CD4-positive, alpha-beta T cell (primary cell): ENCODE data around the gene DENND1B. TPM values are rescaled to one million over a fixed set of nuclear protein-coding genes. Genes with fewer than 3 reads are reported as not detected.

ENCODE experiments used
- ATAC-seq: fragments of 200-7000 bp; cut with Tn5 transposase; one replicate; pipeline ENCODE4 v1.10.0; 2022; ENCODE audit warnings: mild to moderate bottlenecking; ENCODE audit not compliant: poor library complexity
- CTCF ChIA-PET: fragments of 350-600 bp; sonication (Branson Sonifier 250); formaldehyde crosslinking; loops from one replicate; lab custom pipeline; 2021; ENCODE audit warnings: antibody characterized with exemption, inconsistent platforms; lab: Charles Lee
- POLR2A ChIA-PET: fragments of 350-600 bp; sonication (Branson Sonifier 250); formaldehyde crosslinking; loops from one replicate; lab custom pipeline; 2021; ENCODE audit warnings: antibody characterized with exemption, inconsistent platforms; lab: Charles Lee
- DNase-seq, 14 experiments: peaks; one replicate each; pipeline ENCODE4 v3.0.0-alpha.2; 2013 to 2020; ENCODE audit warnings: mixed read lengths in 2 of 14
- H3K27ac ChIP-seq, 2 donors: one replicate each; pipeline versions ENCODE4 v1.5.1 to v1.7.0; 2013; ENCODE audit warnings: low read length in 2 of 2, low read depth in 1 of 2, mild to moderate bottlenecking in 1 of 2
- H3K27me3 ChIP-seq, 2 experiments: 1 replicate in 1 of 2; 2 replicates in 1 of 2; pipeline versions ENCODE4 v1.6.1 to v1.7.0; 2013; ENCODE audit warnings: low read length in 2 of 2, control low read depth in 1 of 2, mild to moderate bottlenecking in 1 of 2, moderate library complexity in 1 of 2; ENCODE audit not compliant: insufficient read depth in 2 of 2, control insufficient read depth in 1 of 2
- H3K36me3 ChIP-seq: one replicate; pipeline ENCODE4 v1.6.1; 2013; ENCODE audit warnings: low read length, control low read depth; ENCODE audit not compliant: insufficient read depth
- H3K4me1 ChIP-seq: one replicate; pipeline ENCODE4 v1.6.1; 2013; ENCODE audit warnings: low read length, control low read depth; ENCODE audit not compliant: insufficient read depth
- H3K4me3 ChIP-seq: one replicate; pipeline ENCODE4 v1.5.1; 2013; ENCODE audit warnings: mild to moderate bottlenecking, low read length, moderate library complexity
- H3K9me3 ChIP-seq, 2 experiments: 1 replicate in 1 of 2; 2 replicates in 1 of 2; pipeline versions ENCODE4 v1.6.1 to v1.7.0; 2013; ENCODE audit warnings: low read length in 2 of 2, mild to moderate bottlenecking in 2 of 2, control low read depth in 1 of 2, moderate library complexity in 1 of 2; ENCODE audit not compliant: control insufficient read depth in 1 of 2, insufficient read depth in 1 of 2
- H3K27ac Mint-ChIP-seq: one replicate; pipeline ENCODE4 v1.8.0; 2020; ENCODE audit warnings: mixed read lengths
- H3K27me3 Mint-ChIP-seq: one replicate; pipeline ENCODE4 v1.8.0; 2021; ENCODE audit warnings: mixed read lengths
- H3K36me3 Mint-ChIP-seq: one replicate; pipeline ENCODE4 v1.8.0; 2021; ENCODE audit warnings: low read depth, mixed read lengths
- H3K4me1 Mint-ChIP-seq: one replicate; pipeline ENCODE4 v1.8.0; 2021; ENCODE audit warnings: low read depth, mixed read lengths
- H3K4me3 Mint-ChIP-seq: one replicate; pipeline ENCODE4 v1.8.0; 2020; ENCODE audit warnings: mild to moderate bottlenecking, mixed read lengths
- H3K9me3 Mint-ChIP-seq: one replicate; pipeline ENCODE4 v1.8.0; 2020; ENCODE audit warnings: mixed read lengths
- CTCF ChIP-seq: fragments of 200-600 bp; IDR thresholded peaks from one replicate; pipeline ENCODE4 v1.8.0; 2022; ENCODE audit warnings: antibody characterized with exemption, mild to moderate bottlenecking
- intact Hi-C, 2 experiments: fragments of 100-400 bp; cut with DNase I in 1 of 2; cut with micrococcal nuclease in 1 of 2; formaldehyde crosslinking; loops; one replicate each; pipeline versions ENCODE4 v1.15.1 to v1.9.0; 2023 to 2025; cut with DNase I, micrococcal nuclease
- total RNA-seq, 174 experiments: library from RNA in 2 of 174; stranded (reverse) in 2 of 174; gene quantifications; one replicate each; pipeline ENCODE4 v1.2.3 and lab custom pipeline; 2021 to 2026

Gene DENND1B
- total RNA-seq, 2 experiments from 2014 or later, result 23.9 to 26.5 TPM

GRCh38 chr1:197486946-197487345 is 288.3 kb downstream of the DENND1B start:
- H3K36me3 ChIP-seq, result no peaks in the 10 kb centered on the region
- ATAC-seq, result no peak
- Mint-ChIP-seq H3K9me3 (no peaks in the 10 kb centered on the region), H3K27ac (no peak overlapping the region), H3K36me3 (no peaks in the 10 kb centered on the region), H3K4me1 (peaks cover 2% of the 10 kb centered on the region), H3K27me3 (peaks cover 11% of the 10 kb centered on the region), H3K4me3 (no peak overlapping the region)
- H3K9me3 ChIP-seq, result no peaks in the 10 kb centered on the region
- ChIA-PET CTCF (no interaction called here), POLR2A (no interaction called here)
- intact Hi-C loops, result no loop called here
- no peak overlapping the region for H3K4me3 ChIP-seq
- no peaks in the 10 kb centered on the region for H3K4me1 ChIP-seq
- no peaks in the 10 kb centered on the region for H3K27me3 ChIP-seq
- no peak for DNase-seq
- no peak for TF ChIP-seq CTCF
- H3K27ac ChIP-seq, result no peak overlapping the region

DNA sequence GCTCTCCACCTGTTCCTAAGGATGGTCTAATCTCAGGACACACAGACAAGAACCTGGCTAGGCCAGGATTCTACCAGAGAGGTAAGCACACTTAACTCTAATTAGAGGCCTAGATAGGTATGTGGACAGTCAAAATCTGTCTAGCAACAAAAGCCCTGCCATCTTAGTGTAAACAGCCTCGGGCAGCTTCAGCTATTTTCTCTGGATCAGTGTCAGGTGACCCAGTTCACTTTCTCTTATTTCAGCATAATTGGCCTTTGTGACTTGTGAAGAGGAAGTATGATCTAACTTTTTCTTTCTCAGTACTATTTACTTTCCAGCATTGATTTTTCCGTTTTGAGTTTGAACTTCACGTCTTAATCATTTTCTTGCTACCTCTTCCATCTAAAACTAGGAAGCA is 289.5 kb downstream of the DENND1B start:
- no peak for ATAC-seq
- H3K4me1 Mint-ChIP-seq, result peaks cover 13% of the 10 kb centered on the region
- Histone ChIP-seq H3K27me3 (no peaks in the 10 kb centered on the region), H3K27ac (no peak overlapping the region), H3K36me3 (no peaks in the 10 kb centered on the region), H3K9me3 (no peaks in the 10 kb centered on the region), H3K4me3 (no peak overlapping the region), H3K4me1 (peaks cover 4% of the 10 kb centered on the region)
- no peaks in the 10 kb centered on the region for H3K9me3 Mint-ChIP-seq
- H3K4me3 Mint-ChIP-seq, result no peak overlapping the region
- intact Hi-C loops, result no loop called here
- no peak for TF ChIP-seq CTCF
- H3K36me3 Mint-ChIP-seq, result no peaks in the 10 kb centered on the region
- CTCF ChIA-PET, result no interaction called here
- H3K27ac Mint-ChIP-seq, result no peak overlapping the region
- peaks cover 11% of the 10 kb centered on the region for H3K27me3 Mint-ChIP-seq
- DNase-seq, result no peak
- POLR2A ChIA-PET, result no interaction called here

DNA sequence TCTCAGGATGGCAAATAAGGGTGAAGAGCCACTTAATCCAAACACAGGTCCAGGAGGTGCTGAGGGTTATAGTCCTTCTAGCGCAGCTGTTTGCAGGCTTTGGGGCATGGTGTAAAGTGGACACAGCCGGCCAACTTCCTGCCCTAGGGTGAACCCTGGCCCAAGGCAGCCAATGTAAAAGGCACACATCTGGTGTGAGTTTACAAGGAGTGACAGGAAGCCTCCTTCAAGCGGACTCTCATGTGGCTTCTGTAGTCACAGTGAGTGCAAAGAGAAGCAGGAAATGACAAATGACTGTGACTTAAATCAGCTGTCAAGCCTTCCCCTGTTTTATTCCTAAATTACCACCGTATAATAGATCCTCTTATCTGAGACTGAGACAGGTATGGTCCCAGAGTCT is 294.2 kb downstream of the DENND1B start:
- no peak overlapping the region for H3K27ac ChIP-seq
- Mint-ChIP-seq H3K27me3 (peaks cover 11% of the 10 kb centered on the region), H3K4me3 (no peak overlapping the region), H3K9me3 (no peaks in the 10 kb centered on the region), H3K27ac (no peak overlapping the region), H3K36me3 (no peaks in the 10 kb centered on the region), H3K4me1 (peaks cover 14% of the 10 kb centered on the region)
- intact Hi-C loops, result no loop called here
- no peak overlapping the region for H3K4me3 ChIP-seq
- no peak for TF ChIP-seq CTCF
- ATAC-seq (peak; percentile 52), DNase-seq (peak in 5 of 14 experiments; percentile 14 to 47 (median 16))
- peaks cover 4% of the 10 kb centered on the region for H3K4me1 ChIP-seq
- no peaks in the 10 kb centered on the region for H3K27me3 ChIP-seq
- ChIA-PET CTCF (no interaction called here), POLR2A (no interaction called here)
- no peaks in the 10 kb centered on the region for H3K36me3 ChIP-seq
- H3K9me3 ChIP-seq, result no peaks in the 10 kb centered on the region
